ENCODE data around the gene KLK8. TPM values are rescaled to one million over a fixed set of nuclear protein-coding genes. Genes with fewer than 3 reads are reported as not detected.

KLK8 gene
- total and polyA plus RNA-seq, 2 of the 13 experiments (the other 11 are each of a cell fraction or from before 2014, with no cell fraction given) = not detected

DNA sequence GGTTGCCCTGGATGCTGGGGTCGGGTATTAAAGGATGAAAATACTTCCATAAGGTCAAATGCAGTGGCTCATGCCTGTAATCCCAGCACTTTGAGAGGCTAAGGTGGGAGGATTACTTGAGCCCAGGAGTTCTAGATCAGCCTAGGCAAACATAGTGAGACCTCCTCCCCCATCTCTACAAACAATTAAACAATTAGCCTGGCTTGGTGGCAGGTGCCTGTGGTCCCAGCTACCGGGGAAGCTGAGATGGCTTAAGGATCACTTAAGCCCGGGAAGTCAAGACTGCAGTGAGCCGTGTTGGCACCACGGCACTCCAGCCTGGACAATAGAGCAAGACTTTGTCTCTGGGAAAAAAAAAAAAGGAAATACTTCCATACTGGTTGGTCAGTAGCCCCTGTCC is 23.5 kb upstream of the KLK8 start:
- Histone ChIP-seq H3K9me3 (ENCODE audit: low read length) (no peaks in the 10 kb centered on the region), H3K27me3 (ENCODE audit: control insufficient read depth in 1 of 2, insufficient read depth in 2 of 2, low read length in 2 of 2) (peaks cover 14 to 54% of the 10 kb centered on the region in 2 experiments; a peak in 4 of 5 replicates), H3K9ac (ENCODE audit: insufficient read depth, low read depth, low read length) (no peak overlapping the region), H3K36me3 (replicated peaks in 1 of 2; ENCODE audit: control insufficient read depth in 1 of 2, insufficient read depth in 2 of 2, low read length in 2 of 2) (no peaks in the 10 kb centered on the region), H3K4me3 (replicated peaks in 1 of 3; ENCODE audit: insufficient read depth in 1 of 3, low read depth in 2 of 3, low read length in 3 of 3) (no peak overlapping the region), H3K27ac (ENCODE audit: extremely low read length, insufficient read depth, low read length) (no peak overlapping the region), H3K4me1 (ENCODE audit: insufficient read depth, low read length) (no peaks in the 10 kb centered on the region), H2AFZ (ENCODE audit: low read length) (no peak overlapping the region), H3K79me2 (ENCODE audit: insufficient read depth, low read length) (no peaks in the 10 kb centered on the region), H3K4me2 (ENCODE audit: low read depth, low read length) (no peak overlapping the region), H4K20me1 (ENCODE audit: insufficient read depth, low read length) (no peaks in the 10 kb centered on the region)
- ChIA-PET CTCF (ENCODE audit: low intra/inter-chr PET ratio, low total read pairs) (no interaction called here), POLR2A (no interaction called here)
- FAIRE-seq = no peak
- intact Hi-C loops (cut with micrococcal nuclease; ENCODE audit: unreplicated experiment) = no loop called here
- ATAC-seq = no peak
- in situ Hi-C loops (cut with HindIII; ENCODE audit: extremely low pct_ligation_motif_present, low pct_unique_long_range_greater_than_20kb) = no loop called here
- no TSS peak for BruUV-seq (replicated peaks)
- no peak for DNase-seq (ENCODE audit: low spot score)
- TF ChIP-seq SNRNP70 (IDR thresholded peaks at IDR 0.05; ENCODE audit: low read depth, low read length) (no peak), BCL6 (CRISPR knock-in tag; IDR thresholded peaks at IDR 0.05) (no peak), DNMT1 (CRISPR knock-in tag; IDR thresholded peaks at IDR 0.05) (no peak), POLR2AphosphoS5 (IDR thresholded peaks at IDR 0.05; ENCODE audit: low read depth, low read length) (no peak), MED13 (CRISPR knock-in tag; IDR thresholded peaks at IDR 0.05) (no peak), CEBPB (IDR thresholded peaks at IDR 0.05; ENCODE audit: borderline replicate concordance, low read depth, low read length) (no peak), ZNF556 (CRISPR knock-in tag; IDR thresholded peaks at IDR 0.05; ENCODE audit: borderline replicate concordance) (no peak), SOX13 (IDR thresholded peaks at IDR 0.05) (no peak), SOX13 (CRISPR knock-in tag; conservative IDR thresholded peaks at IDR 0.05 in 1 of 2, IDR thresholded peaks at IDR 0.05 in 1 of 2) (no peak), ZNF775 (CRISPR knock-in tag; IDR thresholded peaks at IDR 0.05; ENCODE audit: borderline replicate concordance) (no peak), ZNF589 (CRISPR knock-in tag; conservative IDR thresholded peaks at IDR 0.05) (no peak), ZNF605 (CRISPR knock-in tag; IDR thresholded peaks at IDR 0.05) (no peak), POLR2G (IDR thresholded peaks at IDR 0.05; ENCODE audit: low read depth, low read length) (no peak), ZNF207 (IDR thresholded peaks at IDR 0.05; ENCODE audit: borderline replicate concordance) (no peak), ZNF607 (CRISPR knock-in tag; IDR thresholded peaks at IDR 0.05; ENCODE audit: borderline replicate concordance) (no peak), NFE2 (CRISPR knock-in tag; IDR thresholded peaks at IDR 0.05) (no peak), NBN (conservative IDR thresholded peaks at IDR 0.05) (no peak), MAZ (IDR thresholded peaks at IDR 0.05; ENCODE audit: borderline replicate concordance, low read depth, low read length) (no peak), MAZ (CRISPR knock-in tag; IDR thresholded peaks at IDR 0.05; ENCODE audit: low read depth) (no peak)
- TF ChIP-seq, protein P1, sequence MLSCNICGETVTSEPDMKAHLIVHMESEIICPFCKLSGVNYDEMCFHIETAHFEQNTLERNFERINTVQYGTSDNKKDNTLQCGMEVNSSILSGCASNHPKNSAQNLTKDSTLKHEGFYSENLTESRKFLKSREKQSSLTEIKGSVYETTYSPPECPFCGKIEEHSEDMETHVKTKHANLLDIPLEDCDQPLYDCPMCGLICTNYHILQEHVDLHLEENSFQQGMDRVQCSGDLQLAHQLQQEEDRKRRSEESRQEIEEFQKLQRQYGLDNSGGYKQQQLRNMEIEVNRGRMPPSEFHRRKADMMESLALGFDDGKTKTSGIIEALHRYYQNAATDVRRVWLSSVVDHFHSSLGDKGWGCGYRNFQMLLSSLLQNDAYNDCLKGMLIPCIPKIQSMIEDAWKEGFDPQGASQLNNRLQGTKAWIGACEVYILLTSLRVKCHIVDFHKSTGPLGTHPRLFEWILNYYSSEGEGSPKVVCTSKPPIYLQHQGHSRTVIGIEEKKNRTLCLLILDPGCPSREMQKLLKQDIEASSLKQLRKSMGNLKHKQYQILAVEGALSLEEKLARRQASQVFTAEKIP (CRISPR knock-in tag; IDR thresholded peaks at IDR 0.05; ENCODE audit: borderline replicate concordance) = no peak
- TF ChIP-seq, protein P2, sequence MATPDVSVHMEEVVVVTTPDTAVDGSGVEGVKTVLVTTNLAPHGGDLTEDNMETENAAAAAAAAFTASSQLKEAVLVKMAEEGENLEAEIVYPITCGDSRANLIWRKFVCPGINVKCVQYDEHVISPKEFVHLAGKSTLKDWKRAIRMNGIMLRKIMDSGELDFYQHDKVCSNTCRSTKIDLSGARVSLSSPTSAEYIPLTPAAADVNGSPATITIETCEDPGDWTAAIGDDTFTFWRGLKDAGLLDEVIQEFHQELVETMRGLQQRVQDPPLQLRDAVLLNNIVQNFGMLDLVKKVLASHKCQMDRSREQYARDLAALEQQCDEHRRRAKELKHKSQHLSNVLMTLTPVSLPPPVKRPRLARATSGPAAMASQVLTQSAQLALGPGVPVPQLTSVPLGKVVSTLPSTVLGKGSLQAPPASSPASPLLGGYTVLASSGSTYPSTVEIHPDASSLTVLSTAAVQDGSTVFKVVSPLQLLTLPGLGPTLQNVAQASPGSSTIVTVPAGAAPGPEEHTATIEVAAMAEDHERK (CRISPR knock-in tag; IDR thresholded peaks at IDR 0.05; ENCODE audit: low read depth) = no peak
- TF ChIP-seq, protein P3, sequence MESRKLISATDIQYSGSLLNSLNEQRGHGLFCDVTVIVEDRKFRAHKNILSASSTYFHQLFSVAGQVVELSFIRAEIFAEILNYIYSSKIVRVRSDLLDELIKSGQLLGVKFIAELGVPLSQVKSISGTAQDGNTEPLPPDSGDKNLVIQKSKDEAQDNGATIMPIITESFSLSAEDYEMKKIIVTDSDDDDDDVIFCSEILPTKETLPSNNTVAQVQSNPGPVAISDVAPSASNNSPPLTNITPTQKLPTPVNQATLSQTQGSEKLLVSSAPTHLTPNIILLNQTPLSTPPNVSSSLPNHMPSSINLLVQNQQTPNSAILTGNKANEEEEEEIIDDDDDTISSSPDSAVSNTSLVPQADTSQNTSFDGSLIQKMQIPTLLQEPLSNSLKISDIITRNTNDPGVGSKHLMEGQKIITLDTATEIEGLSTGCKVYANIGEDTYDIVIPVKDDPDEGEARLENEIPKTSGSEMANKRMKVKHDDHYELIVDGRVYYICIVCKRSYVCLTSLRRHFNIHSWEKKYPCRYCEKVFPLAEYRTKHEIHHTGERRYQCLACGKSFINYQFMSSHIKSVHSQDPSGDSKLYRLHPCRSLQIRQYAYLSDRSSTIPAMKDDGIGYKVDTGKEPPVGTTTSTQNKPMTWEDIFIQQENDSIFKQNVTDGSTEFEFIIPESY (CRISPR knock-in tag; IDR thresholded peaks at IDR 0.05) = no peak
- 11% methylated on average over 5 of the region's 5 CpGs for WGBS (ENCODE audit: low lambda C conversion rate)

Measured in HepG2 (cell line).